PC-9 (cell line): ENCODE measurements around the gene SLC25A45. TPM values are rescaled to one million over a fixed set of nuclear protein-coding genes. Genes with fewer than 3 reads are reported as not detected.

Source experiments
- BruUV-seq: library from RNA; stranded (reverse); fragments of 400-500 nt; replicated peaks from 2 replicates; lab custom pipeline; 2021; lab: Mats Ljungman, UMichigan
- CTCF ChIA-PET: fragments of 300-600 bp; sonication (Branson Sonifier 250); formaldehyde crosslinking; loops from one replicate; lab custom pipeline; 2022; ENCODE audit warnings: antibody characterized with exemption; lab: Charles Lee
- POLR2A ChIA-PET: fragments of 300-600 bp; sonication (Branson Sonifier 250); formaldehyde crosslinking; loops from one replicate; lab custom pipeline; 2022; ENCODE audit warnings: antibody characterized with exemption; ENCODE audit not compliant: unreplicated experiment; lab: Charles Lee
- DNase-seq, 2 experiments: peaks; one replicate each; pipeline versions ENCODE4 v3.0.0 to v3.0.0-alpha.2; 2015 to 2022; ENCODE audit warnings: mixed read lengths in 1 of 2
- H2AFZ ChIP-seq: fragments of 200-600 bp; sonication (generic); 2 replicates; pipeline ENCODE4 v1.8.1; 2017; ENCODE audit warnings: antibody characterized with exemption
- H3F3A ChIP-seq: fragments of 200-600 bp; sonication (generic); 2 replicates; pipeline ENCODE4 v1.8.1; 2017; ENCODE audit warnings: antibody characterized with exemption, mild to moderate bottlenecking, low read depth; ENCODE audit not compliant: insufficient read depth
- H3K27ac ChIP-seq: fragments of 200-600 bp; sonication (generic); 2 replicates; pipeline ENCODE4 v1.6.1; 2016; ENCODE audit warnings: mixed run types
- H3K27me3 ChIP-seq: fragments of 200-600 bp; sonication (generic); 2 replicates; pipeline ENCODE4 v1.6.1; 2016; ENCODE audit warnings: low read depth, mixed run types; ENCODE audit not compliant: insufficient read depth
- H3K36me3 ChIP-seq: fragments of 200-600 bp; sonication (generic); 2 replicates; pipeline ENCODE4 v1.6.1; 2016; ENCODE audit warnings: low read depth, mixed run types
- H3K4me1 ChIP-seq: fragments of 200-600 bp; sonication (generic); replicated peaks from 2 replicates; pipeline ENCODE4 v1.6.1; 2016; ENCODE audit warnings: mixed run types; ENCODE audit not compliant: insufficient read depth
- H3K4me2 ChIP-seq: fragments of 200-600 bp; sonication (generic); 2 replicates; pipeline ENCODE4 v1.6.1; 2017; ENCODE audit warnings: mixed run types
- H3K4me3 ChIP-seq: fragments of 200-600 bp; sonication (generic); 2 replicates; pipeline ENCODE4 v1.6.1; 2016; ENCODE audit warnings: mixed run types
- H3K79me2 ChIP-seq: fragments of 200-600 bp; sonication (generic); 2 replicates; pipeline ENCODE4 v1.6.1; 2017; ENCODE audit warnings: low read depth, mixed run types
- H3K9me2 ChIP-seq: fragments of 200-600 bp; sonication (generic); 2 replicates; pipeline ENCODE4 v1.8.1; 2017; ENCODE audit warnings: mild to moderate bottlenecking; ENCODE audit not compliant: insufficient read depth
- H3K9me3 ChIP-seq: fragments of 200-600 bp; sonication (generic); 2 replicates; pipeline ENCODE4 v1.8.1; 2016; ENCODE audit warnings: low read depth; ENCODE audit not compliant: insufficient read depth
- H4K20me1 ChIP-seq: fragments of 200-600 bp; sonication (generic); 2 replicates; pipeline ENCODE4 v1.8.1; 2017; ENCODE audit not compliant: insufficient read depth
- CTCF ChIP-seq: fragments of 200-600 bp; sonication (generic); conservative IDR thresholded peaks from 2 replicates; pipeline ENCODE4 v1.6.1; 2017; ENCODE audit warnings: mixed run types, antibody characterized with exemption, mild to moderate bottlenecking, moderate library complexity
- EZH2 ChIP-seq: fragments of 200-600 bp; sonication (generic); IDR thresholded peaks from 2 replicates; pipeline ENCODE4 v1.8.0; 2017; ENCODE audit warnings: antibody characterized with exemption, low read depth
- intact Hi-C: fragments of 100-400 bp; cut with micrococcal nuclease; formaldehyde crosslinking; loops from one replicate; pipeline ENCODE4 v1.10.0; 2022; ENCODE audit not compliant: unreplicated experiment
- total RNA-seq: library from RNA; stranded (reverse); gene quantifications from 2 replicates; pipeline ENCODE4 v1.2.3, GENCODE V29; 2021

SLC25A45 gene
- total RNA-seq, 1 experiment from 2014 or later, result 9.8 TPM

GRCh38 chr11:65378928-65379638 is 3.4 kb downstream of the SLC25A45 start:
- CTCF ChIA-PET, result no interaction called here
- H3K4me2 ChIP-seq, result no peak overlapping the region
- H3K27ac ChIP-seq, result no peak overlapping the region

GRCh38 chr11:65378208-65378927 is 4.1 kb downstream of the SLC25A45 start:
- H2AFZ ChIP-seq, result no peak overlapping the region
- DNase-seq, result no peak
- POLR2A ChIA-PET, result interaction anchor here (0.5 to 0.6 kb wide), 2 partner anchors 42 to 181 kb away, joined by 3 to 7 read pairs; no protein-coding TSS in a partner anchor
- no peak overlapping the region for H3K4me3 ChIP-seq
- no peak for TF ChIP-seq CTCF
- TF ChIP-seq EZH2, result no peak
- H3K9me3 ChIP-seq, result no peaks in the 10 kb centered on the region
- H3K36me3 ChIP-seq, result no peaks in the 10 kb centered on the region
- no peak overlapping the region for H3K27ac ChIP-seq
- no peaks in the 10 kb centered on the region for H4K20me1 ChIP-seq
- no peaks in the 10 kb centered on the region for H3K9me2 ChIP-seq
- H3F3A ChIP-seq, result peaks cover 48% of the 10 kb centered on the region
- H3K4me2 ChIP-seq, result no peak overlapping the region
- no peaks in the 10 kb centered on the region for H3K27me3 ChIP-seq
- no TSS peak for BruUV-seq
- intact Hi-C loops, result no loop called here
- H3K4me1 ChIP-seq, result peaks cover 31% of the 10 kb centered on the region
- CTCF ChIA-PET, result no interaction called here
- H3K79me2 ChIP-seq, result peaks cover 7% of the 10 kb centered on the region; the same call in 1 of the 2 replicates

More at GRCh38 chr11:65378928-65379638, 3.4 kb downstream of the SLC25A45 start:
- POLR2A ChIA-PET, result interaction anchor here (0.6 kb wide), 1 partner anchor 180 kb away, joined by 3 read pairs; no protein-coding TSS in a partner anchor
- DNase-seq, result no peak
- H3K27me3 ChIP-seq, result no peaks in the 10 kb centered on the region
- H3F3A ChIP-seq, result peaks cover 55% of the 10 kb centered on the region
- no peaks in the 10 kb centered on the region for H3K9me3 ChIP-seq
- no peak overlapping the region for H2AFZ ChIP-seq
- no peaks in the 10 kb centered on the region for H4K20me1 ChIP-seq
- TF ChIP-seq EZH2 (no peak), CTCF (no peak)
- no peaks in the 10 kb centered on the region for H3K36me3 ChIP-seq
- H3K4me1 ChIP-seq, result peaks cover 38% of the 10 kb centered on the region
- intact Hi-C loops, result no loop called here
- H3K4me3 ChIP-seq, result no peak overlapping the region
- H3K79me2 ChIP-seq, result peaks cover 7% of the 10 kb centered on the region; the same call in 1 of the 2 replicates
- no peaks in the 10 kb centered on the region for H3K9me2 ChIP-seq
- no TSS peak for BruUV-seq

GRCh38 chr11:65377777-65378176 is 4.7 kb downstream of the SLC25A45 start:
- Histone ChIP-seq H4K20me1 (no peaks in the 10 kb centered on the region), H3K9me3 (no peaks in the 10 kb centered on the region), H3K36me3 (no peaks in the 10 kb centered on the region), H3K4me2 (no peak overlapping the region), H3K4me1 (peaks cover 25% of the 10 kb centered on the region), H3F3A (peaks cover 42% of the 10 kb centered on the region), H3K9me2 (no peaks in the 10 kb centered on the region), H3K4me3 (no peak overlapping the region), H3K27ac (no peak overlapping the region), H3K79me2 (peaks cover 7% of the 10 kb centered on the region; the same call in 1 of the 2 replicates), H2AFZ (no peak overlapping the region), H3K27me3 (no peaks in the 10 kb centered on the region)
- TF ChIP-seq EZH2 (no peak), CTCF (no peak)
- POLR2A ChIA-PET, result interaction anchor here (0.5 kb wide), 1 partner anchor 42 kb away, joined by 7 read pairs; no protein-coding TSS in a partner anchor
- intact Hi-C loops, result no loop called here
- DNase-seq, result no peak
- CTCF ChIA-PET, result no interaction called here
- BruUV-seq, result no TSS peak
